OCI-LY3 (cell line): Measurements from ENCODE around the gene ATP7B.
A peak's percentile ranks its signal among the peaks of the same experiment; 100 is the strongest.

ENCODE experiments used
- H2AFZ ChIP-seq: fragments of 200-600, 300-600 bp; shearing (Covaris generic); 2 replicates; pipeline ENCODE4 v1.6.0; 2014; ENCODE audit warnings: antibody characterized with exemption, low read depth, low read length
- H3K27ac ChIP-seq: fragments of 200-600, 300-600 bp; sonication (generic); 2 replicates; pipeline ENCODE4 v1.5.1; 2014; ENCODE audit warnings: mild to moderate bottlenecking, low read length, moderate library complexity, mixed read lengths
- H3K27me3 ChIP-seq: fragments of 200-600, 300-600 bp; sonication (generic); 2 replicates; pipeline ENCODE4 v1.6.1; 2014; ENCODE audit warnings: low read depth, low read length, mixed read lengths
- H3K36me3 ChIP-seq: fragments of 200-600, 300-600 bp; sonication (generic); replicated peaks from 2 replicates; pipeline ENCODE3; 2014; ENCODE audit warnings: low read depth, low read length, mixed read lengths
- H3K4me1 ChIP-seq: fragments of 300-600, 200-600 bp; sonication (generic); 2 replicates; pipeline ENCODE4 v1.6.1; 2014; ENCODE audit warnings: low read length, mixed read lengths
- H3K4me2 ChIP-seq: fragments of 200-600, 300-600 bp; sonication (generic); 2 replicates; pipeline ENCODE4 v1.6.1; 2014; ENCODE audit warnings: low read length, mixed read lengths
- H3K4me3 ChIP-seq: fragments of 300-600, 200-600 bp; sonication (generic); 2 replicates; pipeline ENCODE4 v1.5.1; 2014; ENCODE audit warnings: antibody characterized with exemption, mild to moderate bottlenecking, low read length, moderate library complexity
- H3K79me2 ChIP-seq: fragments of 300-600, 200-600 bp; shearing (Covaris generic); 2 replicates; pipeline ENCODE4 v1.6.1; 2014; ENCODE audit warnings: mild to moderate bottlenecking, low read length, mixed read lengths
- H3K9ac ChIP-seq: fragments of 300-600, 200-600 bp; shearing (Covaris generic); 2 replicates; pipeline ENCODE4 v1.6.0; 2014; ENCODE audit warnings: mild to moderate bottlenecking, low read length, moderate library complexity
- H3K9me3 ChIP-seq: fragments of 200-600, 300-600 bp; shearing (Covaris generic); 2 replicates; pipeline ENCODE4 v1.6.1; 2014; ENCODE audit warnings: low read length, mixed read lengths; ENCODE audit not compliant: insufficient read depth
- H4K20me1 ChIP-seq: fragments of 200-600, 300-600 bp; sonication (generic); 2 replicates; pipeline ENCODE4 v1.6.1; 2016; ENCODE audit warnings: low read length, mixed read lengths; ENCODE audit not compliant: insufficient read depth
- CTCF ChIP-seq: fragments of 200-600, 300-600 bp; sonication (generic); IDR thresholded peaks from 2 replicates; pipeline ENCODE4 v1.5.1; 2014; ENCODE audit warnings: antibody characterized with exemption, low read length, low read depth
- EZH2phosphoT487 ChIP-seq: fragments of 200-600 bp; shearing (Covaris generic); IDR thresholded peaks from 2 replicates; pipeline ENCODE4 v1.6.1; 2018; ENCODE audit warnings: antibody characterized with exemption, mixed run types, low read depth

ATP7B gene

GRCh38 chr13:51900471-51900870 is 110.8 kb downstream of the ATP7B start:
- H3K79me2 ChIP-seq = no peaks in the 10 kb centered on the region
- peaks cover 18% of the 10 kb centered on the region for H3K4me1 ChIP-seq
- H3K9ac ChIP-seq = no peak overlapping the region
- no peaks in the 10 kb centered on the region for H3K9me3 ChIP-seq
- H3K4me2 ChIP-seq = no peak overlapping the region
- TF ChIP-seq CTCF = no peak
- no peak for TF ChIP-seq EZH2phosphoT487
- peaks cover 34% of the 10 kb centered on the region for H3K27me3 ChIP-seq
- no peaks in the 10 kb centered on the region for H4K20me1 ChIP-seq
- no peaks in the 10 kb centered on the region for H3K36me3 ChIP-seq
- no peak overlapping the region for H3K4me3 ChIP-seq
- H3K27ac ChIP-seq = no peak overlapping the region
- no peak overlapping the region for H2AFZ ChIP-seq

DNA sequence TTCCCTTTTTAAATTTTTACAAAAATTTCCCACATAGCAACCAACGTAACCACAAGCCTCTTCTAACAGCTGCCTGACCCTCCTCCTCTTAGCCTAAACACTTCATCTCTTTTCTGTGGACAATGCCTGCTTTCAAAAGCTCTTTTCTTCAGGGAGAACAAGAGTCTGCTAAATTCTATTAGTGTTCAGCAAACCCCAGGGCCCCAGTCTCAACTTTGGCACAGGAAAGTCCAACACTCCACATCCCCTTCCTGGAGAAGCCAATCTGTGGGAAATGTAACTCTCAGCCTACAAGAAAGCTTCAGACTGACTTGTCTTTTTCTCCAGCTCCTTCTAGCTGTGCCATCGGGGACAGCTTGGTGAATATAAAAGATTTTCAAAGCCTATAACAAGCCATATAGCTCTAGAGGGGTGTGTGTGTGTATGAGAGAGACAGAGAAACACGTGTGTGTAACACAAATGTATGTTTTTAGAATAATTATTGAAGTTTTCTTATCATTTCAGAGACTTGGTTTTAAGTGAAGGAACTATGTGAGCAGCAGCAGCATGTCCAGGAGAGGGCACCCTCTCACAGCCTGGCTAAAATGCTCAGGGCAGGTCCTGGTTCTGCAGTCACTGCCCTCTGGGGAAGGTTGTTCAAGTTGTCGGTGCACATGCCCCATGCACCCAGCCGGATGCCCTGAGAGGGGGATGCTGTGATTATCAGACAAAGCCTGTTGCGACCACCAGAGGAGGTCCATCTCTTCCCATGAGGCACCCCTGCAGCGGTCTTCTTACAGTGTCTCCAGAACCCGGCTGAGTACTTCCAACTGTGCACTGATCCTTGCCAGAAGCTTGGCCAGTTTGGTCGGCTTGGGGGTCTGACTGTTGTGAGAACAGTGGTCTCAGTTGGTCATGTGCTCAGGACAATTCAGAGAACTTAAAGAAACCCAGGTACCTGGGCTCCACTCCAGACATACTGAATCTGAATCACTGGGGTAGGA is 115.1 kb downstream of the ATP7B start:
- Histone ChIP-seq H3K9ac (peak overlapping the region; percentile 29; the same call in 1 of the 2 replicates), H3K27ac (no peak overlapping the region), H2AFZ (peak overlapping the region; percentile 48), H3K4me3 (peak overlapping the region; percentile 18; the same call in 1 of the 2 replicates), H3K36me3 (no peaks in the 10 kb centered on the region), H3K79me2 (no peaks in the 10 kb centered on the region), H3K4me1 (peaks cover 17% of the 10 kb centered on the region), H3K9me3 (no peaks in the 10 kb centered on the region), H3K27me3 (peaks cover 19% of the 10 kb centered on the region; the same call in 1 of the 2 replicates), H4K20me1 (no peaks in the 10 kb centered on the region), H3K4me2 (peak overlapping the region; percentile 54)
- TF ChIP-seq CTCF = peak; percentile 98
- TF ChIP-seq EZH2phosphoT487 = no peak

DNA sequence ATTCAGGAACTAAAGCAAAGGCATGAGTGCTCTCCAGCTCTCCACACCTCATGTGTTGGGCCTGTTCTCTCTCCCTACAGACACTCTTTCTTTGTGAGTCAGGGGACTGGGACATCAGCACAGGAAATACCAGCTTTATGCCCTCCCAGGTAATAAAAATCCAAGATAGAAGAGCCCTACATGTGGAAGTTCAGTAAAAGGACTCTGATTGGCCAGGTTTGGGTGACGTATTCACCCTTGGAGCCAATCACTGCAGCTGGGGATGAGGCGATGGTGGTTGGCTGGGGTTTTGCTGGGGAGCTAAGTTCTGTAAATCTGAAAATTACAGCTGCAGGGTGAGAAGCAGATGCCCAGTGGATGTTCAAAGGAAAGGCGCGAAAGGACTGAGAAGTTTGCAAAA is 117.0 kb downstream of the ATP7B start:
- Histone ChIP-seq H3K27ac (no peak overlapping the region), H3K9me3 (no peaks in the 10 kb centered on the region), H3K4me2 (no peak overlapping the region), H3K27me3 (peaks cover 10% of the 10 kb centered on the region; the same call in 1 of the 2 replicates), H3K9ac (no peak overlapping the region), H3K4me3 (no peak overlapping the region), H3K36me3 (no peaks in the 10 kb centered on the region), H3K4me1 (peaks cover 17% of the 10 kb centered on the region), H4K20me1 (no peaks in the 10 kb centered on the region), H2AFZ (no peak overlapping the region), H3K79me2 (no peaks in the 10 kb centered on the region)
- TF ChIP-seq EZH2phosphoT487 (no peak), CTCF (no peak)

- H3K9me3 ChIP-seq = no peaks in the 10 kb centered on the region
- H3K79me2 ChIP-seq = no peaks in the 10 kb centered on the region
- no peaks in the 10 kb centered on the region for H3K36me3 ChIP-seq
- no peak overlapping the region for H3K4me2 ChIP-seq
- no peaks in the 10 kb centered on the region for H3K27me3 ChIP-seq
- H2AFZ ChIP-seq = no peak overlapping the region; the same call in 1 of the 2 replicates
- TF ChIP-seq EZH2phosphoT487 (no peak), CTCF (no peak)
- peaks cover 17% of the 10 kb centered on the region for H3K4me1 ChIP-seq
- no peaks in the 10 kb centered on the region for H4K20me1 ChIP-seq
- no peak overlapping the region for H3K9ac ChIP-seq
- no peak overlapping the region for H3K27ac ChIP-seq
- H3K4me3 ChIP-seq = no peak overlapping the region
These were observed 118.6 kb downstream of the ATP7B start for GRCh38 chr13:51892657-51893056.
